HG03095 (cell line): Measurements from ENCODE around the gene ANXA10.
A peak's percentile ranks its signal among the peaks of the same experiment; 100 is the strongest.
"Not testable (repeated sequence)": the region's sequence is repeated elsewhere in the genome, so short reads cannot be mapped to it uniquely, and the experiment has no call there.

Experiments used
- ATAC-seq: cut with Tn5 transposase; IDR thresholded peaks from one replicate; pipeline ENCODE4 v1.9.1; 2021; ENCODE audit warnings: moderate library complexity; ENCODE audit not compliant: unreplicated experiment

ANXA10 gene

DNA sequence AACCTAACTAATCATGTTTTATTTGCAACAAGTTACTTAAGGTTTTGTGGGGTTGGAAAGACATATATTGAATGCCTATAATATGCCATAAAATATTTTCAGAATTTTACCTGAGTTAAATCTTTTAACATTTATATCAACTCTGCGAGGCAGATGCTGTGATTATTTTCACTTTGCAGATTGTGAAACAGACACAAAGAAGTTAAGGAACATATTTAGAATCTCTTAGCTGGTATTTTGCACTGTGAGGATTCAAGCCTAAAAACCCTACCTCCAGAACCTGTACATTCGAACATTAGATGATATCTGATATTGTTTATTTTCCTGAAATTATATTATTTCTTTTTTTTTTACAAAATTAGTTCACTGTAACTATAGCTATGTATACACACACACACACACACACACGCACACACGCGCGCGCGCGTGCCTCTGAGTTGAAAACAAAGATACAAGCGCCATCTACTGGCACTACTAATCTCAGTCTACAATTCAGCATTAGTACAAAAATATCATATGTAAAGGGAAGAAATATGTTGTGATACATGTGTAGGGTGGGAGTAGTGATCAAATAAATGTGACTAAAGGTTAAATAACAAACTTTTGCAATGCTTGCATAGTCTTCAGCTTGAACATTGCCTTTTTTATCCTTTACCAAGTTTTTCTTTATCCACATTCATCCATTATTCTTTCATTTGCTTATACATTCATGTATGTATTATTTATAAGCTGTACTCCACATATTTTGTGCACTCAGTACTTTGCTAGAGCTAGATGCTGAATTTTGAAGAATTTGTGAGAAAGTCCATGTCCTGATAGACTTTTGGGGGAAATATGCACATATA lies 61.5 kb downstream of the ANXA10 start:
- ATAC-seq, result peak; percentile 79

DNA sequence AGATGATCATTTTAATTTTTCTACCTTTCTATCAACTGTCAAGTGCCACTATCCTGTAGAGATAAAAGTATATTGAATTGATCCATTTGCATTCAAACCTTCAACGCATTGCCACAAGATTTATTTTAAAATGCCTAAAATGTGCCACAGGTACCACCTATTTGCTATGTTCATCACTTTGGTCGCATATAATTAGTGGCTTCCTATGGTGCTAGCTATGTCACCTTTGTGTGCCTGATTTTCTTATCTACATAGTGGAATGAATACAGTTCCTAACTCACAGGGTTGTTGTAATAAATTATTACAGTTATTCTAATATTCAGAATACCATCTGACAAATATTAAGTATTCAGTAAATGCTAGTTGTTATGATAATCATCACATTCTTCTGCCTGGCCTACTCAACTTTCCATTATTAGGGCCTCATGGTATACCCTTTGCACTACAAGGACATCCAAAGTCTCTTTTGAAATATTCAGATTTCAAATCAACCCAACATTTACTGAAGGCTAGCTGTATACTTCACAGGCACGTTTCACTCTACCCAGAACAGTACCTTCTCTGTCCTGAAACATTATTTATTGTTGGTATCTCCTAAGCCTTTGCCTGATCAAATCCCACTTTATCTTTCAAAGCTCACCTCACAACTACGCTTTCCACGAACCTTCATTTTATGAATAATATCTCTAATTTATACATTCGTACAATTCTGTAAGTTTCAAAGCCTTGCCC lies 62.4 kb downstream of the ANXA10 start:
- no peak for ATAC-seq

DNA sequence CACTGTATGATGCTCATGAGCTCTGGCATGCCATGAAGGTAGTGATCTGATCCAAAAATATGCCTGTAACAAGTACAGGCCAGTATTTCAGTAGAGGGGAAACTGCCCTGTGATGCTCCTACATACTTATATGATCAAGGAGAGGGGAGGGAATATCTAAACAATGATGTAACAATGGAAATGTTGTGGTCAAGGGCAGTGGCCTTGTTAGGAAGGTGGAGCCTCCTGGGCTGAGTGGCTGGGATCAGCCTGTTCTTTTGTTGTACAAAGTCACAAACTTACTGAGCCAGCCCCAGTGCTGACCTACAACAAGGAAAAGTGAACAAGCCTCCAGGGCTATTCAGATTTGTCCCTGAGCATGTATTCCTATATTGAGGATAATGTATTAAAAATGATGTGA lies 70.3 kb downstream of the ANXA10 start:
- ATAC-seq, result no peak

DNA sequence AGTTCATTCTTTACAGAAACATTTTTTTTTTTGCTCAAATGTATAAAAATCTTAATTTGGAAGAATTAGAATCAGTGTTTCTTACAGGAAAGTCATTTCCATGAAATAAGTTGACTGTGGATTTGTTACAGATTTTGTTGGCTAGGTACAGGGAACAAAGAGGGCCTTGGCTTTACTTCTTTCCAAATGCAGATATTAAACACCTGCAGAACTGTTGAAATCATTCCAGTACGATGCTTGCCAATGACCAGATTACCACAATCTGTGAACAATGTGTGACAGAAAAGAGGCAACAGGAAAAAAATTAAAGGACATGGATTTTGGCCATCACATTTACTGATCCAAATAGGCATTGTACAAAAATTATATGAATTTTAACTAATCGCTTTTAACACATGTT lies 70.8 kb downstream of the ANXA10 start:
- no peak for ATAC-seq

DNA sequence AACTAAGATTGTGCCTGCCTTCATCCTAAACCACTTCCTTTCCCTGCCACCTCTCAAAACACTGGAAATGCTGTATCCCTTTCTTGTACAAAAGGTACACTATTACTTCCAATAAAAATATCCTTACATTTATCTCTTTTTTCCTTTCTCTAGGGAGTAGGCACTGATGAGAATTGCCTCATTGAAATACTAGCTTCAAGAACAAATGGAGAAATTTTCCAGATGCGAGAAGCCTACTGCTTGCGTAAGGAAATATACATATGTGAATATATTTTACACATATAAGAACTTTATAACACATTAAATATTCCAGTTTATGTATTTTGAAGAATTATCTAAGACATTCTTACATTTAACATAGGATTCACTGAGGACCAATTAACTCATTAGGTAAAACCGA lies 71.7 kb downstream of the ANXA10 start:
- no peak for ATAC-seq

DNA sequence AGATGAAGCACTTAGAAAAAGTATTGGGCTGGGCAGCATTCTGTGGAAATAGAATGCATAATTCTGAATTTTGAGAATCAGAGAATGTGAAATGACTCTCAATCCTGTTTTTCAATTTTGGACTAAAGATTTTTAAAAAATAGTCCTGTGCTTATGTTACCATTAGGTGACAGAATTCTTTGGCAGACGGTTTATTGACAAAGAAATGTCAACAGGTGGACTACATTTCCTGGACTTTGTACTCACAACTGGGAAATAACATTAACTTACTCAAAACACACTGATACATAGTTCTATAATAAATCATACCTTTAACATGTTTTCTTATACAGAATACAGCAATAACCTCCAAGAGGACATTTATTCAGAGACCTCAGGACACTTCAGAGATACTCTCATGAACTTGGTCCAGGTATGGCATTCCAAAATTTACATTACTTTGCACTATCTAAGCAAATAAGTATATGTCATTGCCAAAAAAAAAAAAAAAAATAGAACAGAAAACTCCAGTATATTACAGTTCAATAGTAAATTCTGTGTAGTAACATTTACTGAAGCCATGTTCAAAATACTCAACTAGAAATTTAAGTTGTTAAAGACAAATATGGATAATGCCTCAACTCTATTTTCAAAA lies 72.7 kb downstream of the ANXA10 start:
- ATAC-seq, result no peak

DNA sequence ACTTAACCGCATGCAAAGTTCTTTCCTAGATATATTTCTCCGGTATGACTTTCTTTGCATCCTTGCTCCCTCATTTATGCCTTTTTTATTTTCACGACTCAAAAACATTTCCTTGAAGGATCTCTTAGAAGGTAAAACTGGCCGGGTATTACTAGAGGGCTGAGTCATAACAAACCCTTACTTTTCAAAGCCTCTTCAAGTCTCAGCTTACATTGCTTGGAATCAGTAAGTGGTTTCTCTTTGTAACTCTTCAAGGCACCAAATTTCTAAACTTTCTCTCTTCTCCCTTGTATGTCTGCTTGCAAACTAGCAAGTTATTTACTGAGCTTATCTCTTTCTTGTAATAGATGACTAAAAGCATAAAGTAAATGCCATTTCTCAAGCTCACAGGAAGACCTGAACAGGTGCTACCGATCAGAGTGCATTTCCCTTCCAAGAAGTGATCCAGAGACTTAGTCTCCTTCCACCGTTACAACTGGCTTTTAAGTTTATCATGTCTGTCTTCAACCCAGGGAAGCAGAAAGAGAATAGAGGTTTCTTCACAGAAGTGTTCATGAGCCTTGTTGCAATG lies 75.5 kb downstream of the ANXA10 start:
- no peak for ATAC-seq

DNA sequence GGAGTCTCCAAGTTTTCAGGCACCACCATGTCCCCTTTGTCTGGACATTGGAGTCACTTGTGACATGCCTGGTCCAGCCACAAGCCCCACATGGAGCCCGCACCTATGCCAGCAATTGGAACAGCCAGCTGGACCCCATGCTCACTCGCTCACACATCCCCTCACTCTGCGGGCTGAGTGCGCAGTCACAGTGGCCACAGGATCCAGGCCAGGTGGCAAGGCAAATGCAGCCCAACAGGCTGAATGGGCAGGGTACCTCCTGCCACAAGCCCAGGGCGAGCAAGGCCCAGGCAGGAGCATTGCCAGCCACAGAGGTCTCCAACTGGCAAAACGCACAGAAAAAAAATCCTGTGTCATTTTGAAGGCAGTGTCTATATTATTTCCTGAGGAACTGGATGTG lies 82.0 kb downstream of the ANXA10 start:
- ATAC-seq, result no peak

DNA sequence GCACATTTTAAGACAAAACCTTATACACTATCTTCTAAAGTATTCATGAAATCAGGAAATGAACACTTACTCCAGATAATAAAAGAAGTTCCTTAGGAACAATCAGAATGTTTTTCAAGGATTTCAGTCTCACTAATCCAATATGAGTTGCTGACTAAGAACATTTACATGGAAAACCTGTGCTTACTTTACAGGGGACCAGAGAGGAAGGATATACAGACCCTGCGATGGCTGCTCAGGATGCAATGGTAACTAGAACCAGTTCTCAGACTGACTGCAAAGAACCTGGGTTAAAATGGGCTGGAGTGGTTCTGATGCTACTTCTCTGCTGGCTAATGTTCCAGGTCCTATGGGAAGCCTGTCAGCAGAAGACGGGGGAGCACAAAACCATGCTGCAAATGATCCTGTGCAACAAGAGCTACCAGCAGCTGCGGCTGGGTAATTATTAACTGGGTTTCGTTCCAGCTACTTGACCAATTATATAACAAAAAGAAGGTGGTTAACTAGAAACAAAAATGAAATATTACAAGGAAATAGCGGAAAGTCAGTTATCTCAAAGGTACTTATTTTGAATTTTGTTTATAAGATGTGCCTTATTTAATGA lies 85.3 kb downstream of the ANXA10 start:
- ATAC-seq, result no peak

DNA sequence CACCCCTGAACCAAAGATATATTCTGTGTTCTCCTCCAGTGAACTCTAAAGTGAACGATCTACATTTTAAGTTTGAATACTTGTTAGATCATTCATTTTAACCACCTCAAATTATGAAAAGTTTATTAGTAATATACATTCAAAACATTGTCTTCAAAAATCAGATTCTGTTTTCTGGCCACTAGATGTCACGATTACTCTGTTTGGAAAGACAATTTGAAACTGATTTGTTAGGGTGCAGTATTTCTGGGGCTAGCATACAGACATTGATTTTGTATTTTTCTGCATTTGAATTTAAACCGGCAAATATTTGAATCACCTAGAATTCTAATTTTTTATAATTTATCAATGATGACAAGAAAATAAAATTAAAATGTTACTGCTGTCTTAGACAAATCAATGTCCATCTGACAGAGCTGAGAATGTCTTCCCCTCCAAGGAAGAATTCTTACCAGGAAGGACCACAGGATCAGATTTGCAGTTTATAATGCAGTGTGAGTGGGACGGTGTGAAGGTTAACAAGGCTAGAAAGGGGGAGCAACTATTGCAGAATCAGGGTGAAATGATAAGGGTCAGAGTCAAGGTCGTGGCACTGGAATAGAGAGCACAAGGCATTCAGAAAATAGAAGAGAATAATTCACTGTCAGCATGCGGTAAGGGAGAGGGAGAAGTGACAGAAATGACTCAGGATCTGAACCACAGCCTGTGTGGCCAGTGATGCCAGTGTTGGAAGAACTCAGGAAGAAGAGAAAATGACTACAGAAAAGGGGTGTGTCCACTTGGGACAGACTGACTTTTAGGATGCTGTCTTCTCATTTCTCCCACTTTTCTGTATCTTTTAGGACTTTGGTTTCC lies 91.6 kb downstream of the ANXA10 start:
- no peak for ATAC-seq

DNA sequence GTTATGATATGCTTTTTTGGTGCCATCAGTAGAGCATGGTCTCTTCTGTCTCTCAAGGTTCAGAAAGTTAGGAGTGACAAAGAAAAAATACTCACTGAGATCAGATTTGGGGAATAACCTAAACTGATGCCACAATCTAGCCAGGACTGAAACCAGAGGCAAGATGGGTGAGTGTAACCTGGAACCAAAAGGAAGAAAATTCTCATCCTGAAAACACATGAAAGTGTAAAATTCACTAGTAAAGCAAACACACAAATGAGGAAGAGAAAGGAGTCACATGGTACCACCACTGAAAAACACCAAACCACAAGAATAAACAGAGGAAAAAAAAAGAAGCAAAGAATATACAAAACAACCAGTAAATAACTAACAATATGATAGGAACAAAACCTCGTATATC lies 96.4 kb downstream of the ANXA10 start:
- no peak for ATAC-seq

DNA sequence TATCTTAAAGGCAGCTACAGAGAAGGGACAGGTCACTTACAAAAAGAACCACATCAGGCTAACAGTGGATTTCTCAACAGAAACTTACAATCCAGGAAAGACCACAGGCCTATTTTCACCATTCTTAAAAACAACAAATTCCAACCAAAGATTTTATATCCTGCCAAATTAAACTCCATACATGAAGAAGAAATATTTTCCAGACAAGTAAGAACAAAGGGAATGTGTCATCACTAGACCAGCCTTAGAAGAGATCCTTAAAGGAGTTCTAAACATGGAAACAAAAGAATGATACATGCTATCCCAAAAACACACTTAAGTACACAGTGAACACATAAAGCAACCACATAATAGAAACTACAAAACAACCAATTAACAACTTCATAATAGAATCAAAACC lies 105.6 kb downstream of the ANXA10 start:
- ATAC-seq, result no peak

DNA sequence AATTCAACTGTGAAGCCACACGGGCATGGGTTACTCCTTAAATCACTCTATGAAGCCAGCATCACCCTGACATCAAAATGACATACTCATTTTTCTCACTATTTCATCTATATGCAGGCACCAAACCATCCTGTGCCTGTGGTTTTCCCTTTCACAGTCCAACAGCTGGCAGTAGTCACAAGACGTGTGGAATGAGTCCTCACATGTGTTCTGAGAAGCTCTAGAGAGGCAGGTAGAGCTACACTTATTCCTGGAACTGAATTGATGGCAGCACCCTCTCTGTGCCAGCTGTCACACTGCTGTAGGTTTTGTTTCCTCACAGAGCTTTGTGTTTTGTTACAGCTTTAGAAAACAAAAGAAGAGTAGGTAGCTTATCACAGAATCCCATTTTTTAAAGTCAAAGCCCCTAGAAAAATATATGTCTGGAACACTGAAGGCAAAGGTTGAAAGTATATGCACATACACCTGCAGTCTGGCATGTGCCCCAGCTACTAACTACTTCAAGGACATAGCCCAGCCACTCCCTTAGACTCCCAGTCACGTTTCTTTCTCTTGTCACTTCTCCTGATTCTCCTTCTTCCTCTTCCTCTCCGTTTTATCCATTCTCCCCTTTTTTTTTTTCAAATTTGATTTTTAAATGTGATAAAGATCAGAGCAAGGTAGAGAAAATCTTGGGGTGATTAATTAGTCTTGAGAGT lies 107.1 kb downstream of the ANXA10 start:
- ATAC-seq, result no peak

DNA sequence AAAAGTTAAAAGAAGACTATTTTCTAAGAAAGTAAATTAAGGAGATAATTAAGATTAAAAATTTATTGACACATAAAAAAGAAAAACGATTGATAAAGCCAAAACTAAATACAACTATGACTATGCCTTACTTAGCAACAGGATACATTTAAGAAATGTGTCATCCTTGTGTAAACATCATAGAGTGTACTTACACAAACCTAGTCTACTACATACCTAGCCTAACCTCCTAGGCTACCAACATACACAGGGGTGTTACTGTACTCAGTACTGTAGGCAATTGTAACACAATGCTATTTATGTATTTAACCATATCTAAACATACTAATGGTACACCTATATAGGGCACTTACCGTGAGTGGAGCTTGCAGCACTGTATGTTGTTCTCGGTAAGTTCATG lies 108.3 kb downstream of the ANXA10 start:
- no peak for ATAC-seq

DNA sequence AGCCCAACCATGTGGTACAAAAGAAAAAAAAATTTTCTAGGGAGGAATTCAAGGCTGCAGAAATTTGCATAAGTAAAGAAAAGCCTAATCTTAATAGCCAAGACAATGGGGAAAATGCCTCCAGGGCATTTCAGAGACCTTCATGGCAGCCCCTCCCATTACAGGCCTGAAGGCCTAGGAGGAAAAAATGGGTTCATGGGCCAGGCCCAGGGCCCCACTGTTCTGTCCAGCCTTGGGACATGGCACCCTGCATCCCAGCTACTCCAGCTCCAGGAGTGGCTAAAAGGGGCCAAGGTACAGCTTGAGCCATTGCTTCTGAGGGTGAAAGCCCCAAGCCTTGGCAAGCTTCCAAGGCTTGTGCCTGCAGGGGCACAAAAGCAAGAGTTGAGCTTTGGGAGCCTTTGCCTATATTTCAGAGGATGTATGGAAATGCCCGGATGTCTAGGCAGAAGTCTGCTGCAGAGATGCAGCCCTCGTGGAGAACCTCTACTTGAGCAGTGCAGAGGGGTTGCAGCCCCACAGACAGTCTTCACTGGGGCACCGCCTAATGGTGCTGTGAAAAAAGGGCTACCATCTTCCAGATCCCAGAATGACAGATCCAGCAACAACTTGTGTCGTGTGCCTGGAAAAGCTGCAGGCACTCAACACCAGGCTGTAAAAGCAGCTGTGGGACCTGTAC lies 111.0 kb downstream of the ANXA10 start:
- no peak for ATAC-seq

DNA sequence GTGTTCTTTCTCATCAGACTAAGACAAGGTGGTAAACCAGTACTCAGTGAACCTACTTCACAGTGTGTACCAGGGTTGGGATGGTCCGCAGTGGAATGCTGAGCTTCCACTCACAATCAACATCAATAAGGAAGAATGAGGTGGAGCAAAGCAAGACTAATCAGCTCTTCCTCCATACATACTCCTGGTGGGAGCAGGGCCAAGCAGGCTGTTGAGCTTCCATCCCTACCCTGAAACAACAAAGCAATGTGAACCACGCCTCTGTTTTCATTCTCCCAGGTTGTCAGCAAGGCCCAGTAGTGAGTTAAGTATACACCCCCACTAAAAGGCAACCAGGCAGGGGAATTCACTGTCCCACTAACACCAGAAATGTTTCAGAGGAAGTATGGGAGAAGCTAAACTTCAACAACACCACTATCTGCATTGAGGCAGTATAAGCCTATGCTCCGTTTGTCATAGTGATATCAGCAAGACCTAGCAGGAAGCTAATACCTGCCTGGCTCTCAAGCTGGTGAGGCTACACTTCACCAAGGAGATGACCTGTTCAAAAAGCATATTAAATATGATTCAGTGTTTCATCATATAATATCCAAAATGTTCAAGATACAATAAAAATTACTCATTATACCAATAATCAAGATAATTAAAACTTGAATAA lies 116.7 kb downstream of the ANXA10 start:
- ATAC-seq, result no peak

DNA sequence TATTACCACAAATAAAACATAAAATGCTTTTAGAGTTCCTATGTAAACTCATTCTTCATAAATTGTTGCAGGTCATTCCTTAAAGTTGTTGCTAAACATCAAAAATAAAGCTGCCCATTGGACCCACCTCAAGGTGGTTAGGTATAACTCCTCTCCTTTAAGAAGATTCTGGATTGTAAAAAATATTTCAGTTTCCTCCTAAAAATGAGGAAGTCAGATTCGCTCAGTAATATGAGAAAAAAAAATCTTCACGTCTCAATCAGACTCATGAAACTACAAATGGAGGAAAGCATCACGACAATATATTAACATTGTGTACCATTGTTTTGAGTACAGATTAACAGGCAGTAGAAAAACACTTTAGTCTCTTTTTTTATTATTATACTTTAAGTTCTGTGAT lies 120.3 kb downstream of the ANXA10 start:
- no peak for ATAC-seq

DNA sequence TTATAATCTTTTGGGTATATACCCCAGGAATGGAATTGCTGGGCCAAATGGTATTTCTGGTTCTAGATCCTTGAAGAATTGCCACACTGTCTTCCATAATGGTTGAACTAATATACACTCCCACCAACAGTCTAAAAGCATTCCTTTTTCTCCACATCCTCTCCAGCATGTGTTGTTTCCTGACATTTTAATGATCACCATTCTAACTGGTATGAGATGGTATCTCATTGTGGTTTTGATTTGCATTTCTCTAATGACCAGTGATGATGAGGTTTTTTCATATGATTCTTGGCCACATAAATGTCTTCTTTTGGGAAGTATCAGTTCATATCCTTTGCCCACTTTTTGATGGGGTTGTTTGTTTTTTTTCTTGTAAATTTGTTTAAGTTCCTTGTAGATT lies 121.2 kb downstream of the ANXA10 start:
- ATAC-seq, result not testable (repeated sequence)

DNA sequence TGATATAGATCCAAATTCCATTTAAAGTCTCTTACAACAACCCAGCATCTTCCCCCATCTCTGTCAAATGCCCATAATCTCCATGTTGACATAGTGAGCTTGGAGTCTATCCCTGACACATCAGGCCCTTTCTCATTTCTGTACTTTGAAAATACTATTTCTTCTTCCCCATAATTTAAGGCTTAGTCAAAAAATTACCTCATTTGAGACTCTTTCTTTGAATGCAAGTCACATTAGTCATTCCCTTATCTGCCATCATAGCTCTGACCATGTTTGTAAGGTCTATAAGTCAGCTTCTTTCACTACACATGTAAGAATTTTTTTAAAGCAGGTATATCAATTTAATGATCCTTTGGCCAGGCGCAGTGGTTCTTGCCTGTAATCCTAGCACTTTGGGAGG lies 126.3 kb downstream of the ANXA10 start:
- ATAC-seq, result no peak
